HG02870 (cell line): Measurements from ENCODE around the gene NKAIN1.

ENCODE experiments used
- ATAC-seq: cut with Tn5 transposase; IDR thresholded peaks from one replicate; pipeline ENCODE4 v1.9.1; 2021; ENCODE audit warnings: mild to moderate bottlenecking, moderate library complexity; ENCODE audit not compliant: unreplicated experiment

Gene NKAIN1

GRCh38 chr1:31234123-31234708 is 5.5 kb downstream of the NKAIN1 start:
- ATAC-seq, result no peak

- ATAC-seq, result no peak
Observed at GRCh38 chr1:31232689-31233088, 7.0 kb downstream of the NKAIN1 start.

- ATAC-seq, result no peak
Observed at GRCh38 chr1:31231802-31232201, 7.9 kb downstream of the NKAIN1 start.

GRCh38 chr1:31230378-31230777 is 9.3 kb downstream of the NKAIN1 start:
- ATAC-seq, result no peak

GRCh38 chr1:31228986-31229385 is 10.7 kb downstream of the NKAIN1 start:
- no peak for ATAC-seq

- ATAC-seq, result no peak
Observed at GRCh38 chr1:31227891-31228568, 11.7 kb downstream of the NKAIN1 start.

- ATAC-seq, result no peak
Observed at GRCh38 chr1:31224068-31224467, 15.6 kb downstream of the NKAIN1 start.

GRCh38 chr1:31222176-31222575 is 17.5 kb downstream of the NKAIN1 start:
- no peak for ATAC-seq

GRCh38 chr1:31221072-31221471 is 18.6 kb downstream of the NKAIN1 start:
- ATAC-seq, result no peak

GRCh38 chr1:31219489-31219888 is 20.2 kb downstream of the NKAIN1 start:
- ATAC-seq, result no peak

- no peak for ATAC-seq
Observed at GRCh38 chr1:31218705-31219104, 21.0 kb downstream of the NKAIN1 start.

- ATAC-seq, result no peak
Observed at GRCh38 chr1:31216016-31216415, 23.7 kb downstream of the NKAIN1 start.

- no peak for ATAC-seq
Observed at GRCh38 chr1:31215065-31215570, 24.6 kb downstream of the NKAIN1 start.

- no peak for ATAC-seq
Observed at GRCh38 chr1:31214316-31215064, 25.2 kb downstream of the NKAIN1 start.

GRCh38 chr1:31208361-31208945 is 31.2 kb downstream of the NKAIN1 start:
- no peak for ATAC-seq

GRCh38 chr1:31207569-31207968 is 32.1 kb downstream of the NKAIN1 start:
- no peak for ATAC-seq

GRCh38 chr1:31207046-31207445 is 32.6 kb downstream of the NKAIN1 start:
- ATAC-seq, result no peak

GRCh38 chr1:31203215-31203614 is 36.5 kb downstream of the NKAIN1 start:
- no peak for ATAC-seq

GRCh38 chr1:31201931-31202360 is 37.7 kb downstream of the NKAIN1 start:
- ATAC-seq, result no peak

GRCh38 chr1:31199949-31200348 is 39.7 kb downstream of the NKAIN1 start:
- ATAC-seq, result no peak

- ATAC-seq, result no peak
Observed at GRCh38 chr1:31199236-31199790, 40.4 kb downstream of the NKAIN1 start.
